Amygdala (tissue), 56 donors: ENCODE measurements around the gene MLLT6.

Experiments used
- DNase-seq, 56 donors: peaks; one replicate each; lab custom pipeline; 2025; lab: John Stamatoyannopoulos, UW

MLLT6 gene

GRCh38 chr17:38705523-38705802 lies 390 bp downstream of the MLLT6 start:
- peak in 3 of 56 donors; percentile 38 to 51 (median 44) for DNase-seq

GRCh38 chr17:38705803-38706504 lies 881 bp downstream of the MLLT6 start:
- peak in 17 of 56 donors; percentile 10 to 52 (median 32) for DNase-seq

GRCh38 chr17:38706505-38707216 lies 1.6 kb downstream of the MLLT6 start:
- peak in 1 of 56 donors; percentile 33 for DNase-seq

- no peak for DNase-seq
Measured at GRCh38 chr17:38707678-38708351, 2.7 kb downstream of the MLLT6 start.

- DNase-seq: no peak
Measured at GRCh38 chr17:38709104-38709820, 4.2 kb downstream of the MLLT6 start.

GRCh38 chr17:38709864-38710603 lies 5.0 kb downstream of the MLLT6 start:
- no peak for DNase-seq

- DNase-seq: no peak
Measured at GRCh38 chr17:38710604-38710962, 5.5 kb downstream of the MLLT6 start.

GRCh38 chr17:38710985-38711384 lies 5.9 kb downstream of the MLLT6 start:
- no peak for DNase-seq

GRCh38 chr17:38711792-38712571 lies 6.9 kb downstream of the MLLT6 start:
- DNase-seq: no peak

GRCh38 chr17:38712593-38712992 lies 7.5 kb downstream of the MLLT6 start:
- DNase-seq: no peak

- DNase-seq: no peak
Measured at GRCh38 chr17:38713456-38714075, 8.5 kb downstream of the MLLT6 start.

GRCh38 chr17:38715216-38715943 lies 10.3 kb downstream of the MLLT6 start:
- DNase-seq: no peak

- no peak for DNase-seq
Measured at GRCh38 chr17:38716368-38717005, 11.4 kb downstream of the MLLT6 start.

GRCh38 chr17:38717139-38717745 lies 12.2 kb downstream of the MLLT6 start:
- DNase-seq: no peak

GRCh38 chr17:38719289-38719942 lies 14.3 kb downstream of the MLLT6 start:
- no peak for DNase-seq

- DNase-seq: peak in 1 of 56 donors; percentile 28
Measured at GRCh38 chr17:38719943-38720641, 15.0 kb downstream of the MLLT6 start.
